ENCODE results near the gene AQR.

AQR gene

GRCh38 chr15:34927726-34928125, 41.8 kb downstream of the AQR start:
- ChIA-PET CTCF (interaction anchor here (1.4 kb wide), 1 partner anchor 12 kb away, joined by 3 read pairs; no protein-coding TSS in a partner anchor), POLR2A (no interaction called here)
- TF ChIP-seq CTCF (IDR thresholded peaks at IDR 0.05; ENCODE audit: insufficient read depth, low read length, missing control alignments) = no peak
- H3K4me3 ChIP-seq (ENCODE audit: low read depth, low read length) = no peak overlapping the region
- no peak for DNase-seq (ENCODE audit: low read depth, low spot score)

- TF ChIP-seq CTCF (IDR thresholded peaks at IDR 0.05; ENCODE audit: insufficient read depth, low read length, missing control alignments) = no peak
- no peak for DNase-seq (ENCODE audit: low read depth, low spot score)
- POLR2A ChIA-PET = no interaction called here
- CTCF ChIA-PET = interaction anchor here (2.2 to 8.2 kb wide), 2 partner anchors 206 to 304 kb away, joined by 9 to 49 read pairs; no protein-coding TSS in a partner anchor
- no peak overlapping the region for H3K4me3 ChIP-seq (ENCODE audit: low read depth, low read length)
These were observed 55.2 kb downstream of the AQR start for GRCh38 chr15:34914317-34914716.

GRCh38 chr15:34905047-34905446, 64.5 kb downstream of the AQR start:
- CTCF ChIA-PET = interaction anchor here (0.9 to 1.0 kb wide), 3 partner anchors 12 to 210 kb away, joined by 3 read pairs; no protein-coding TSS in a partner anchor
- TF ChIP-seq CTCF (IDR thresholded peaks at IDR 0.05; ENCODE audit: insufficient read depth, low read length, missing control alignments) = no peak
- no peak for DNase-seq (ENCODE audit: low read depth, low spot score)
- POLR2A ChIA-PET = no interaction called here
- no peak overlapping the region for H3K4me3 ChIP-seq (ENCODE audit: low read depth, low read length)

GRCh38 chr15:34904527-34904926, 65.0 kb downstream of the AQR start:
- no peak overlapping the region for H3K4me3 ChIP-seq (ENCODE audit: low read depth, low read length)
- POLR2A ChIA-PET = no interaction called here
- TF ChIP-seq CTCF (IDR thresholded peaks at IDR 0.05; ENCODE audit: insufficient read depth, low read length, missing control alignments) = no peak
- no peak for DNase-seq (ENCODE audit: low read depth, low spot score)
- CTCF ChIA-PET = interaction anchor here (1.0 kb wide), 1 partner anchor 209 kb away, joined by 3 read pairs; no protein-coding TSS in a partner anchor

- ChIA-PET CTCF (interaction anchor here (1.4 to 2.0 kb wide), 3 partner anchors 69 to 192 kb away, joined by 3 to 8 read pairs (median 3); partner anchors contain the start of gene AQR), POLR2A (no interaction called here)
- DNase-seq (ENCODE audit: low read depth, low spot score) = no peak
- TF ChIP-seq CTCF (IDR thresholded peaks at IDR 0.05; ENCODE audit: insufficient read depth, low read length, missing control alignments) = no peak
- H3K4me3 ChIP-seq (ENCODE audit: low read depth, low read length) = no peak overlapping the region
These were observed 68.8 kb downstream of the AQR start for GRCh38 chr15:34900748-34901147.

GRCh38 chr15:34896183-34896582, 73.4 kb downstream of the AQR start:
- no peak overlapping the region for H3K4me3 ChIP-seq (ENCODE audit: low read depth, low read length)
- CTCF ChIA-PET = interaction anchor here (1.0 kb wide), 1 partner anchor 188 kb away, joined by 6 read pairs; no protein-coding TSS in a partner anchor
- no peak for TF ChIP-seq CTCF (IDR thresholded peaks at IDR 0.05; ENCODE audit: insufficient read depth, low read length, missing control alignments)
- no peak for DNase-seq (ENCODE audit: low read depth, low spot score)
- POLR2A ChIA-PET = no interaction called here
